Right ventricle myocardium inferior (tissue), 1 donor: ENCODE data around the gene TACR2. TPM values are rescaled to one million over a fixed set of nuclear protein-coding genes. Genes with fewer than 3 reads are reported as not detected.
A peak's percentile ranks its signal among the peaks of the same experiment; 100 is the strongest.

Source experiments
- ATAC-seq: fragments of 200-7000 bp; cut with Tn5 transposase; one replicate; pipeline ENCODE4 v1.9.1; 2020; ENCODE audit warnings: mild to moderate bottlenecking, moderate library complexity
- DNase-seq: peaks from one replicate; pipeline ENCODE4 v3.0.0; 2021; ENCODE audit errors: missing footprints
- intact Hi-C: fragments of 100-400 bp; cut with DNase I; formaldehyde crosslinking; loops from one replicate; pipeline ENCODE4 v1.11.0; 2022
- total RNA-seq: library from RNA; stranded (reverse); fragmentation: NEBNext Ultra II Directional; extraction: Animal tissue kit (Norgen Biotek cat#: 25700); gene quantifications from one replicate; pipeline ENCODE4 v1.2.1, GENCODE V29; 2021
- donor health status: DM: no; HTN: yes; CAD: no; lungs with severe emphysema.

The TACR2 gene
- total RNA-seq, 1 donor from 2014 or later, result 0.19 TPM

DNA sequence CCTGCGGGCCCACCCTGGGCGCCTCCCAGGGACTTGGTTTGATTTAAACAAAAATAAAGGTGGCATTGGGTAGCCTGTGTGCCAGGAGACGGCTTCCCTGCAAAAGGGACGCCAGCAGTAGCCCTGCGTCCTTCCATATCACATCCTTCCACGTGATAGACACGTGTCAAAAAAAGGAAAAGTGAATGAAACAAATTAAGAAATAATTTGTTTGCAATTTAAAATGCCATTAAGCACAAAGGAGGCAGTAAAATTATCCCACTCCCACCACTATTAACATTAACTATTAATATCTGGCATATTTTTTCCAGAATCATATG, 7.6 kb downstream of the TACR2 start:
- DNase-seq (no peak), ATAC-seq (no peak)
- intact Hi-C loops, result no loop called here

DNA sequence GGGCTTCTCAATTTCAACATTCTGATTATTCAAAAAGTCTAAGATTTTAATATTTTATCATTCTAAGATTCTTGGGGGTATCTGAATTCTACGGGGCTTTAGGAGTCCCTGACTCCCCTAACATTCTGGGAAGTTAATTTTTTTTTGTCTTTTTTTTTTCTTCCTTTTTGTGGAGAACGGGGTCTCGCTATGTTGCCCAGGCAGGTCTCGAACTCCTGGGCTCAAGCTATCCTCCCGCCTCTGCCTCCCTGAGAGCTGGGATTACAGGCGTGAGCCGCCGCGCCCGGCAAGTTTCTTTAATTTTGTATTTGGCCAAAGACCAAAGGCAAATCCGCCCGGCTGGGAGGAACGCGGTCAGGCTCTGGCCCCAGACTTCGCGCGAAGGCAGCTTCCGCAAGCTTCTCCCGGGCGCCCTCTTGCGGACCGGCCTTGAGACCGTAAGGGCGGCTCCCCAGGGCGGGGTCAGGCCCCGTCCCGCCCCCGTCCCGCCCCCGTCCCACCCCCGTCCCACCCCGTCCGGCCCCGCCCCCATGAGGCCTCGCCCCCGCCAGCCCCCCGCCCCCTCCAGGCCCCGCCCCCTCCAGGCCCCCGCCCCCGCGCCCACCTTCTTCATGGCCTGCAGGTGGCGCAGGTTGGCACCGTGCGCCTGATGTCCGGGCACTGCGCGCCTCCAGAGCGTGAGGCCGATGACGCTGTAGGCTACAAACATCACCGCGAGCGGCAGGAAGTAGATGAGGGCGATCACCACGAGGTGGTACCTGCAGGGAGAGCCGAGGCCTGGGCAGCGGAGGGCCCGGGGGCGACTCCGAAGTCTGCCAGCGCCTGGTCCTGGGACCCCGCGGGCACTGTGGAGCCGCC, 8.2 kb downstream of the TACR2 start:
- DNase-seq (peak; percentile 98), ATAC-seq (peak; percentile 88)
- intact Hi-C loops, result no loop called here

DNA sequence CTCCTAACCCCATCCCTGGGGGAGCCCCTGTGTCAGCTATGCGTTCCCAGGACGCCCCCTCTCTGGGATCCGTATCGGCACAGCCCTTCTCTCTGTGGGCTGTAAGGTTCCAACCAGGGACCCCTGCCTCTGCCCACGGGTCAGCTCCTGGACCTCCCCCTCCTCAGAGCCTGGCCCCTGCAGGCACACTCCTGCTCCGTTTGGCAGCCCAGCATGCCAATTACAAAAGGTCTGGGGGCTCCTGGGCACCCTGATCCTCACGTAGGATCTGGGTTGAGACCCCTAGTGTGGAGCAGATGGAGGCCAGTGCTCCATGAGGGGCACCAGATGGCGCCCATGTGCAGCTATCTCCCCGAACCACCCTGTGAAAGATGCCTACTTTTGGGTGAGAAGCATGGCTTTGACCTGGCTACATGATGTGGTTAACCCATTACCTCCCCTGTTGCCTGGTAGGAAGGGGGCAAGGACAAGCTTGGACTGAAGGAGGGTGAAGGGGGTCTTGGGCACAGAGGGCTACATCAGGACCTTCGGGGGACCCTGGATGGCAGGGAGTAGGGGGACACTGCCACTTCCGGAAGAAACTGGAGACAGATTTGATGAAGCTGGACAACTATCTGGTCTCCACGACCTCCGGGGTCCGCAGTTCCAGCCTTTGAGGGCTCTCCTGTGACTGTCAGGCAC, 9.0 kb downstream of the TACR2 start:
- DNase-seq (peak; percentile 71), ATAC-seq (no peak)
- intact Hi-C loops, result no loop called here

DNA sequence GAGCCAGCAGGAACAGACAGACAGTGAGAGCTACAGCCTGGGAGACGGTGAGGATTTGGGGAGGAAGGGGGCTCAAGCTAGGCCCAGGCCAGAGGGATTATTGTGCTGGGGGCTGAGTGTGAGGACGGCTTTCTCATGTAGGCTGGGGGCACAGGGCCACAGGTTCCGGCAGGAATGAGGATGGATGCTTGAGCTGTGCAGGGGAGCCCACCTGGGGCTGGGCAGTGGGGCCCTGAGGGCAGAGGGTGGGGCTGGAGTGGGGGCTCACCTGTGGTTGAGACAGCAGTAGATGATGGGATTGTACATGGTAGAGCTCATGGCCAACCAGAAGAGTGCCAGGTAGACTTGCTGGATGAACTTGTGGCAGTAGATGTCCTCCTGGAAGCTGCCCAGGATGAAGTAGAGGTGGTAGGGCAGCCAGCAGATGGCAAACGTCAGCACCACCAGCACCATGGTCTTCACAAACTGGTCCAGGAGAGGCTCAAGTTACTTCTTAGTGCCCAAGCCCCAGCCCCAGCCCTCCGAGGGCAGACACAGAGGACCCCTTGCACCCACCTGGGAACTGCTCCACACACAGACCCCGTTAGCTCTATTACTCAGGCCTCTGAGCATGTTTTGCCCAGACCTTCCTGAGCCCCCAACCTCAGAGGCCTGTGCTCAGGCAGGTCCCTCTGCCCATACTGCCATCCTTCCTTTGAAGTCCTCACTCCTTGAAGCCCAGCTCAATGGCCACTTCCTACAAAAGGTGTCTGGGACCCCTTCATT, 9.7 kb downstream of the TACR2 start:
- ATAC-seq, result no peak
- DNase-seq, result no peak

DNA sequence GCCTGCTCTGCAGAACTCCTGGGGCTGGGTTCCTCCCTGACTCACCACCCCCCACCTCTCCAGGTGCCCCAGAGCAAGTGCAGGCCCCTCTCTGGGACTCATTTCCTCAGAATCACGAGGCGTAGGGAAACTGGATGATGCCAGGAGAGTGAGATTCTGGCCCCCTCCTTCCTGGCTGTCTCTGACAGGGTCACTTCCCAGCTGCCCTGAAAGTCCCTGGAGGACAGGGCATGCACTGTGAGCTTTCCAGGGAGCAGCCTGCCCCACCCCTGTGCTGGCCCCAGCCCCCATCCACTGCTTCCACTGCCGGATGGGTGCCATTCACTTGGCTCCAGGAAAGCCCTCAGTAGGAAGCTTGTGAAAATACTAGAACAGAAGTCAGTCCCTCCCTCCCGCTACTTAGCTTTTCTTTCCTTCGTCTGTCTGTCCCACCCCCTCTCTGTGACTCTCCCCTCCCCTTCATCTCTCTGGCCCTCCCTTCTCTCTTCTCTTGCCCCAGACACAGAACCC, 10.4 kb downstream of the TACR2 start:
- ATAC-seq (peak; percentile 44), DNase-seq (peak; percentile 73)
- intact Hi-C loops, result no loop called here

More for the DNA sequence above, 9.7 kb downstream of the TACR2 start:
- intact Hi-C loops, result no loop called here

DNA sequence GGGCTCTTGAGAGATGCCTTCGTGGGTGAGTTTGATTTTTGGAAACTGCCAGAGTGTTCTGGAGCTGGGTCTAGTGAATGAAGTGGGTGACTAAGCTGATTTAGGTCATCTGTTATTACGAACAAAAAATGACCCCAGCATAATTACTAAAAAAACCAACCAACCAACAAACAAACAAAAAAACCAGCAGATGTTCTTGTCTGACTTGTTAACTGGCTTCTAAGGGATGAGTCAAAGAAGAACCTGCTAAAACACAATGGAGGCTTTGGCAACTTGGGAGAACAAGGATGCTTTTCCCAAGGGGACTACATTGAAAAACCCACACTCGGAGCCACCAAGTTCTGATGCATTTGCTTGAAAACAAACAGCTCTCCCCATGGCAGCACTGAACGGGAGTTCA, 11.5 kb downstream of the TACR2 start:
- DNase-seq, result no peak
- intact Hi-C loops, result no loop called here
- ATAC-seq, result no peak

DNA sequence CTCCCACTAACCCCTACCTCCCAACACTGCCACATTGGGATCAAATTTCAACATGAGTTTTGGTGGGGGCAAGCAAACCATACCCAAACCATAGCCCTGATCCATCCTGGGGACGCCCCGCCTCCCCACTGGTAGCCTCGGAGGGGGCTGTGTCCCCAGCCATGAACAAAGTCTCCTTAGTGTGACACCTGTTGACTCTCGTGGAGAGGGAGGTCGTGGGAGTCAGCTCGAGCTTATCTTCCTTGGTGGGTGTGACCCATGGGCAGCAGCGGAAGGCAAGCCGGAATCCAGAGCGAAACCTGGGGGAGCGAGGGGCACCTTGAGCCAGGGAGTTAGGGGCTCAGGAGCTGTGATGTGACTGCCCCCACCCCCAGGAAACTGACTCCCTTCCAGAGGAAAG, 11.9 kb downstream of the TACR2 start:
- intact Hi-C loops, result no loop called here
- ATAC-seq (no peak), DNase-seq (no peak)

DNA sequence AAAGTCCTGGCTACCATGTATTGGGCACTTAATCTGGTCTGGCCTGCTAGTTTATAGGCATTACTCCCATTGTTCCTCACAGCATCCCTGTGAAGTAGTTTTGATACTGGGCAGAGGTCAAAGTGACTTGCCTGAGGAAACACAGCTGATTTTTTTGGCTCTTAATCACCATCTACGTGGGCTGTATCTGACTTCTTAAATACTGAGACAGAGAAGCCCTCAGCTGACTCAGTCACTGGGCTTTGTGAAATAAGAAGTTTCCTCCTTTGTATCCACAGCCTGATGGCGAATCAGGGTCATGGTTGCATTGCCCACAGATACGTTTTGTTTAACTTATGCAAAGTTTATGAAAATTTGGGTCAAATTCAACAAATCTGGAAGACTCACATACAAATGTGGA, 13.2 kb downstream of the TACR2 start:
- intact Hi-C loops, result no loop called here
- DNase-seq, result no peak
- peak; percentile 11 for ATAC-seq

DNA sequence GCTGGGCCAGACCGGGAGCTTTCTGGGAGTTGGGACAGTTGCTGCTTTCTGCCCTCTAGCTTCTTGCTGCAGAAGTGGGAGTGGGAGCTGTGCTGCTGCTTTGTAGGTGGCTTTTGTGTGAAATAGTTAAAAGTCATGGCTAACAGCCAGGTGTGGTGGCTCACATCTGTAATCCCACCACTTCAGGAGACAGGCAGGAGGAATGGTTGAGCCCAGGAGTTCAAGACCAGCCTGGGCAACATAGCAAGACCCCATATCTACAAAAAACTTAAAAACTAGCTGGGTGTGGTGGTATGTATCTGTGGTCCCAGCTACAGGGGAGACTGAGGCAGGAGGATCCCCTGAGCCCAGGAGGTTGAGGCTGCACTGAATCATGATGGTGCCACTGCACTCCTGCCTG, 13.7 kb downstream of the TACR2 start:
- DNase-seq (no peak), ATAC-seq (no peak)
- intact Hi-C loops, result no loop called here

DNA sequence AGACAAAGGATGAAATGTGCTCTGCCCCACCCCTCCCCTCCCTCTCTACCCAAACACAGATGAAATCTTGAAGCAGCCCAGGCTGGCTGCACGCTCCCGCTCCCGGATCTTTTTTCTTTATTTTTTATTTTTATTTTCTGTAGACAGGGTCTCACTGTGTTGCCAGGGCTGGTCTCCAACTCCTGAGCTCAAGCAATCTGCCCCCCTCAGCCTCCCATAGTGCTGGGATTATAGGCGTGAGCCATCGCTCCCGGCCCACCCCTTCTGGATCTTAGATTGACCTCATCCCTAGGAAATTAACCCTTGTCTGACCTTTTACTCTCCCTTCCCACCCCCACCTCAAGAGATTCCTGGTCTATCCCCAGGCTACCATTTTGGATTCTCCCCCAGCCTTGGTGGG, 14.3 kb downstream of the TACR2 start:
- intact Hi-C loops, result no loop called here
- DNase-seq, result no peak
- ATAC-seq, result no peak

DNA sequence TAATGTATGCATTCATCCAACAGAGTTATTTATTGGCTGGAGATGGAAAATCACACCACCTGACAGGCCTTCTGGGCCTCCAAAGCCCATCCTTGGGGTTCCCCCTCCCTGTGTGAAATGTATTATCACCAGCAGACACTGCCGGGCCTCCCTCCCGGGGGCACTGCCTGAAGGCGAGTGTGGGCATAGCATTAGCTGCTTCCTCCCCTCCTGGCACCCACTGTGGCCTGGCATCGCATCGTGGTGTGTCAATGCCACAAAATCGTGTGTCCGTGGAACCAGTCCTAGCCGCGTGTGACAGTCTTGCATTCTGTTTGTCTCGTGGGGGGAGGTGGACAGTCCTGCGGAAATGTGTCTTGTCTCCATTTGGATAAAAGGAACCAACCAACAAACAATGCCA, 15.3 kb downstream of the TACR2 start:
- ATAC-seq (no peak), DNase-seq (no peak)
- intact Hi-C loops, result no loop called here

DNA sequence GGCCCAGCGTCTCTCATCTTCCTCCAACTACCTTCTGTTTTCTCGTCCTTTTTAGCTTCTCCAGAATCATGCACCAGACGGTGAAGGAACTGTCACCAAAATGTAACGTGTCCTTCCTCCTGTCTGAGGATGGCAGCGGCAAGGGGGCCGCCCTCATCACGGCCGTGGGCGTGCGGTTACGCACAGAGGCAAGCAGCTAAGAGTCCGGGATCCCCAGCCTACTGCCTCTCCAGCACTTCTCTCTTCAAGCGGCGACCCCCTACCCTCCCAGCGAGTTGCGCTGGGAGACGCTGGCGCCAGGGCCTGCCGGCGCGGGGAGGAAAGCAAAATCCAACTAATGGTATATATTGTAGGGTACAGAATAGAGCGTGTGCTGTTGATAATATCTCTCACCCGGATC, 15.8 kb downstream of the TACR2 start:
- DNase-seq, result no peak

DNA sequence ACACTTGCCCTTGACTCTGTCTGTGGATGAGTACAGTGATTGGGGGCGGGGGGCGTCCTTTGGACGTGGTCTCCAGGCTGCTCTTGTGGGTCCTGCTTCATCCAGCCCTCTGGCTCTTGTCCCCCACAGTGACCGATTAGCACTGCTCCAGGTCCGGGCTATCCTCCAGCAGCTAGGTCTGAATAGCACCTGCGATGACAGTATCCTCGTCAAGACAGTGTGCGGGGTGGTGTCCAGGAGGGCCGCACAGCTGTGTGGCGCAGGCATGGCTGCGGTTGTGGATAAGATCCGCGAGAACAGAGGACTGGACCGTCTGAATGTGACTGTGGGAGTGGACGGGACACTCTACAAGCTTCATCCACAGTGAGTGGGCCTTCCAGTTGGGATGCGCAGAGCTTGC, 18.3 kb downstream of the TACR2 start:
- ATAC-seq (peak; percentile 21), DNase-seq (no peak)
- intact Hi-C loops, result no loop called here

More for the DNA sequence above, 15.8 kb downstream of the TACR2 start:
- intact Hi-C loops, result no loop called here
- ATAC-seq, result no peak

DNA sequence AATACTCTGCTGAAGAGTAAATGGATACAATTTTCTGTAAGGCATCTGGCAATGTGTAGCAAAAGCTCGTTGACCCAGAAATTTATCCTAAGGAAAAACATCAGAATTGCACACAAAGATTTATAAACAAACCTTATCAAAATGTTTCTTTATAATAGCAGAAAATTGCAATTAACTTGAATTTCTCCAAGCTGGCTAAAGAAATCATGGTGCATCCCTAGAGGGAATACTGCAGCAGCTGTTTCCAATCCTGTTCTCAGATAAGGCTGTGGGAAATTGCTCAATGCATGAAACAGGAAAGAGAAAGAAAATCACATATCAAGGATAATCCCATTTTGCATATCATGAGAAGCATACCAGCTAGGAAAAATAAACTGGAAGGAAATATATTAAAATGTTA, 18.7 kb downstream of the TACR2 start:
- ATAC-seq (peak; percentile 62), DNase-seq (no peak)
- intact Hi-C loops, result no loop called here

DNA sequence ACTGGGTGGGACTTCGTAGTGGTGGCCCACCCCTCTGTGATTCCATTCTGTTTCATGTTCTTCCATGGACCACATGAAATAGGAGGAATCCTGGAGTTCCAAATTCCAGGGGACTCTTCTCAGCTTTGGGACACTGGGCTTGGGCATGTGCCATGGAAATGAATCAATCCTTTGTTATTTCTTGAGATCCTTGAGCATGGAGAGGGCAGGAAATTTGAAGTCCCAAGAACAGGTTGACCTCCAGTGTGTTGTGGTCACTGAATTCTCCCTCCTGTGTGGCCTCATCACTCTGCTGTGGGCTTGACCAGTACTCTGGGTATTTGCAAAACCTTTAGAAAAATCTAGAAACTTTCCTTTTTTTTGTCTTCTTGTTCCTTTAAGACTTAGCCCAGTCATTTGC, 22.7 kb downstream of the TACR2 start:
- no peak for ATAC-seq
- intact Hi-C loops, result loop anchor here (5.0 kb wide), 1 partner anchor 77 kb away; no protein-coding TSS in a partner anchor

DNA sequence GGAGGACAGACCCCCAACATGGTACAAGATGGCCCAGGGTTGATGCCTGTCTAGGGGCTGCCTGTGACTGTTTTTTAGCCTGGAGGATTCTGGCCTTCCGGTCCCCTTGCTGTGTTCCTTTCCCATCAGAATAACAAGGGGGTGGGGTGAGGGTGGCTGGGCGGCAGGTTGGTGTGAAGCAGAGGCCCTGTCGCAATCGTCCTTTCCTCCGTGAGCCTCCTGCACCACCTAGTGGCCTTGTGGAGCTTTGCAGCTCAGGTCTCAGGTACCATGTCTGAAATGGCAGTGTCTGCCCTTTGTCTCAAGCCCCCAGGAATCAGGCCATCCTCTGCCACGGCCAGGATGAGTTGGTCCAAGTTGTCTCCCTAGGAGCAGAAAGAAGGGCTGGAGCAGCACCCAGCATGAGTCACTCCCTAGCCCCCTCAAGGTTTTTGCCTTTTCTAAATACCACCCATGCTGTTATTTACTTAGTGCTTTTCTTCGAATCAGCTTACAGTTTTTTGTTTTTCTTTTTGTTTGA, 24.2 kb downstream of the TACR2 start:
- ATAC-seq (peak; percentile 87), DNase-seq (peak; percentile 92)
- intact Hi-C loops, result loop anchor here (1.0 to 5.0 kb wide), 2 partner anchors 75 to 155 kb away; no protein-coding TSS in a partner anchor

More for the DNA sequence above, 22.7 kb downstream of the TACR2 start:
- DNase-seq, result no peak

DNA sequence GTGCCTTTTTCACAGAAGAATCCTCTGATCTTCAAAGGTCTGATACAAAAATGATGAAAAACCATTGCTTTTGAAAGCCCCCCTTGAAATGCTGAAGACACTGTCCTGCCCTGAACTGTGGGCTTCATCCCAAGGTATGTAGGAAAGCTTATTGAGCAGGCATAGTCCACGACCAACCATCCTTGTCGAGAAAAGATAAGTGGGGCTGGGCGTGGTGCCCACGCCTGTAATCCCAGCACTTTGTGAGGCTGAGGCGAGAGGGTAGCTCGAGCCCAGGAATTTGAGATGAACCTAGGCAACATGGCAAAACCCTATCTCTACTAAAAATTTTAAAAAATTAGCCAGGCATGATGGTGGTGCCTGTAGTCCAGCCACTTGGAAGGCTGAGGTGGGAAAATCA, 25.6 kb downstream of the TACR2 start:
- intact Hi-C loops, result loop anchor here (5.0 kb wide), 1 partner anchor 74 kb away; no protein-coding TSS in a partner anchor
- ATAC-seq, result peak; percentile 36
- no peak for DNase-seq

DNA sequence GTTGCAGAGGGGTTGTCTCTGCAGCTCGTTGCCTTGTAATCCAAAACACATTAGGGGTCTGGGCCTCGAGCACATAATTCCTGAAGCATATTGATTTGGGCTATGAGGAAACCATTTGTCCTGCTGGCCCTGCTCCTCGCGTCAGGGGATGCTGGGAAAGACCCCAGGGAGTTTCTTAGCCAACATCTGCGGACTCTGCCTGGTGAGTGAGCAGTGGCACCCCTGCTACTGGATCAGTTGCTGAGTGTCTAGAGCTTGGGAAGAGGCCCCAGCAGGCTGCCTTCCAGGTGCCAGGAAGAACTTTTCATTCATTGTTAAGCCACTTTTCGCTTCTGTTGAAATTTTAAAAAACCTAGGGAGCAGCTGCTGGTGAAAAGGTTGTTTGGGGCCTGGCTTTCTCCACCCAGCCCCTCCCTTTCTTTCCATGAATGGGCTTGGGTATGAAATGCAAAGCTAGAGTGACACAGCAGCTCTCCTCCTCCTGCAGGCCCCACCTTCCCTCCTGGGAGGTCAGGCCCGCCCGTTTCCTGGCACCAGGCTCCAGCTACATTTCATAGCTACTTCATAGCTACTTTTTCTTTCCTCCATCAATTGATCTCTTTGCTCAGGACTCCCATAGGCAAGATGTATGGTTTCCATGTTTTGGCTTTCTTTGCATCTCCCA, 26.8 kb downstream of the TACR2 start:
- peak; percentile 78 for DNase-seq
- intact Hi-C loops, result loop anchor here (5.0 kb wide), 1 partner anchor 73 kb away; no protein-coding TSS in a partner anchor
- ATAC-seq, result peak; percentile 71
